K562 (cell line): ENCODE results near the gene SNX9. TPM values are rescaled to one million over a fixed set of nuclear protein-coding genes. Genes with fewer than 3 reads are reported as not detected.

Experiments
- ATAC-seq: fragments of 200-7000 bp; cut with Tn5 transposase; 3 replicates; pipeline ENCODE4 v1.9.1; 2020; ENCODE audit warnings: moderate library complexity
- BruUV-seq: library from RNA; stranded (reverse); fragments of 400-500 nt; replicated peaks from 2 replicates; lab custom pipeline; 2021; lab: Mats Ljungman, UMichigan
- CTCF ChIA-PET: fragments of 300-600 bp; formaldehyde crosslinking; extraction: SDS; loops from one replicate; lab custom pipeline; 2021; ENCODE audit warnings: low intra/inter-chr PET ratio; lab: Yijun Ruan, JAX
- POLR2A ChIA-PET: fragments of 300-600, 350-650 bp; sonication (Branson Sonifier 250); formaldehyde crosslinking; extraction: SDS; loops from one replicate; lab custom pipeline; 2021; ENCODE audit warnings: antibody characterized with exemption, inconsistent platforms; lab: Yijun Ruan, JAX
- DNase-seq, 4 experiments: peaks; one replicate each; pipeline versions ENCODE4 v3.0.0 to v3.0.0-alpha.2; 2011 to 2018; ENCODE audit warnings: low spot score in 3 of 4, mixed read lengths in 3 of 4; ENCODE audit errors: extremely low read depth in 1 of 4
- FAIRE-seq: peaks from 2 replicates; lab custom pipeline; 2011; peaks lifted over from hg19 to GRCh38; lab: Jason Lieb, UNC
- H2AFZ ChIP-seq: 2 replicates; pipeline ENCODE4 v1.6.0; 2011; ENCODE audit warnings: low read depth, low read length, control low read depth, inconsistent platforms
- H3K27ac ChIP-seq: fragments of 200-600 bp; 3 replicates; pipeline ENCODE4 v1.8.0; 2011; ENCODE audit warnings: low read depth, mild to moderate bottlenecking, control low read depth, inconsistent platforms, low read length, moderate library complexity, mixed read lengths; ENCODE audit errors: extremely low read depth
- H3K27me3 ChIP-seq, 2 experiments: fragments of 300-600 bp in 1 of 2; 2 replicates in 1 of 2; 3 replicates in 1 of 2; pipeline versions ENCODE4 v1.6.0 to v1.8.0; 2011; ENCODE audit warnings: inconsistent platforms in 2 of 2, low read length in 2 of 2, mild to moderate bottlenecking in 1 of 2, mixed read lengths in 1 of 2, moderate library complexity in 1 of 2; ENCODE audit not compliant: control insufficient read depth in 2 of 2, insufficient read depth in 2 of 2
- H3K36me3 ChIP-seq: fragments of 300-600 bp; 3 replicates; pipeline ENCODE4 v1.8.0; 2011; ENCODE audit warnings: mild to moderate bottlenecking, low read length, inconsistent platforms; ENCODE audit not compliant: control insufficient read depth, insufficient read depth
- H3K4me1 ChIP-seq, 2 experiments: fragments of 200-600 bp in 1 of 2; replicated peaks in 1 of 2; 2 replicates in 1 of 2; 3 replicates in 1 of 2; pipeline versions ENCODE4 v1.5.1 to v1.8.0; 2011; ENCODE audit warnings: inconsistent platforms in 2 of 2, low read length in 2 of 2, mild to moderate bottlenecking in 1 of 2, mixed read lengths in 1 of 2, moderate library complexity in 1 of 2; ENCODE audit not compliant: control insufficient read depth in 2 of 2, insufficient read depth in 2 of 2
- H3K4me2 ChIP-seq: 2 replicates; pipeline ENCODE4 v1.6.1; 2011; ENCODE audit warnings: low read length, control low read depth, inconsistent platforms, mixed read lengths; ENCODE audit not compliant: insufficient read depth
- H3K4me3 ChIP-seq: fragments of 200-600 bp; sonication (generic), shearing (Covaris generic); 2 replicates; pipeline ENCODE4 v1.5.1; 2016; ENCODE audit warnings: control low read depth, inconsistent platforms
- H3K79me2 ChIP-seq: fragments of 200-600 bp; 3 replicates; pipeline ENCODE4 v1.8.0; 2011; ENCODE audit warnings: low read length, inconsistent platforms; ENCODE audit not compliant: control insufficient read depth, insufficient read depth
- H3K9ac ChIP-seq, 2 experiments: 2 replicates each; pipeline versions ENCODE4 v1.6.0 to v1.6.1; 2011; ENCODE audit warnings: low read depth in 2 of 2, low read length in 2 of 2, control low read depth in 1 of 2, inconsistent platforms in 1 of 2, mild to moderate bottlenecking in 1 of 2, mixed read lengths in 1 of 2; ENCODE audit not compliant: insufficient read depth in 1 of 2
- H3K9me1 ChIP-seq: one replicate; pipeline ENCODE4 v1.6.0; 2011; ENCODE audit warnings: inconsistent platforms, mild to moderate bottlenecking, low read length, moderate library complexity; ENCODE audit not compliant: control insufficient read depth, insufficient read depth
- H3K9me3 ChIP-seq: replicated peaks from 2 replicates; pipeline ENCODE4 v1.5.1; 2011; ENCODE audit warnings: low read depth, low read length, inconsistent platforms; ENCODE audit not compliant: control insufficient read depth, insufficient read depth
- H4K20me1 ChIP-seq: replicated peaks from 2 replicates; pipeline ENCODE4 v1.6.1; 2011; ENCODE audit warnings: low read length, inconsistent platforms, mixed read lengths; ENCODE audit not compliant: control insufficient read depth, insufficient read depth
- KDM4B ChIP-seq, 2 experiments: fragments of 450-650 bp in 1 of 2; sonication (generic) in 1 of 2; IDR thresholded peaks; 2 replicates each; pipeline ENCODE4 v1.6.1; 2016 to 2017; ENCODE audit warnings: borderline replicate concordance in 2 of 2, antibody characterized with exemption in 1 of 2, low read depth in 1 of 2, mild to moderate bottlenecking in 1 of 2
- MITF ChIP-seq: IDR thresholded peaks from 2 replicates; pipeline ENCODE4 v1.6.1; 2014; ENCODE audit warnings: antibody characterized with exemption
- NR2F6 ChIP-seq: fragments of 450-650 bp; formaldehyde crosslinking; IDR thresholded peaks from 2 replicates; pipeline ENCODE4 v1.4.0; 2020; ENCODE audit warnings: mild to moderate bottlenecking
- POLR2G ChIP-seq: fragments of 200-400 bp; formaldehyde crosslinking; IDR thresholded peaks from 2 replicates; pipeline ENCODE4 v1.6.1; 2017; ENCODE audit warnings: low read depth, mild to moderate bottlenecking, antibody characterized with exemption, low read length, moderate library complexity
- RBM22 ChIP-seq: fragments of 200-400 bp; formaldehyde crosslinking; IDR thresholded peaks from 2 replicates; pipeline ENCODE4 v1.6.1; 2018; ENCODE audit warnings: low read length, low read depth; ENCODE audit not compliant: poor library complexity, severe bottlenecking
- RFX5 ChIP-seq: IDR thresholded peaks from 2 replicates; pipeline ENCODE4 v1.6.1; 2011; ENCODE audit warnings: low read depth, mild to moderate bottlenecking, improper control_type of control experiment, low read length
- TARDBP ChIP-seq: fragments of 450-650 bp; IDR thresholded peaks from 2 replicates; pipeline ENCODE4 v1.6.1; 2016
- THAP7 ChIP-seq: fragments of 250-450 bp; sonication (Bioruptor Pico); IDR thresholded peaks from 2 replicates; pipeline ENCODE4 v1.5.0; 2021
- THRB ChIP-seq: fragments of 450-650 bp; formaldehyde crosslinking; conservative IDR thresholded peaks from 2 replicates; pipeline ENCODE4 v1.4.0; 2022; ENCODE audit warnings: mild to moderate bottlenecking, missing genetic modification characterization
- WHSC1 ChIP-seq: IDR thresholded peaks from one replicate; pipeline ENCODE4 v1.6.1; 2012; ENCODE audit warnings: low read length, control low read depth, inconsistent platforms
- ZC3H8 ChIP-seq: fragments of 450-650 bp; IDR thresholded peaks from 2 replicates; pipeline ENCODE4 v1.6.1; 2017
- ZNF398 ChIP-seq: fragments of 250-450 bp; sonication (Bioruptor Pico); IDR thresholded peaks from 2 replicates; pipeline ENCODE4 v1.8.0; 2021; ENCODE audit warnings: moderate library complexity, mild to moderate bottlenecking, inconsistent platforms
- ZNF57 ChIP-seq: fragments of 450-650 bp; formaldehyde crosslinking; IDR thresholded peaks from 2 replicates; pipeline ENCODE4 v1.4.0; 2020; ENCODE audit warnings: mild to moderate bottlenecking, moderate library complexity
- WGBS: fragments of 100-300 bp; shearing (Covaris generic); methylation state at CpG from one replicate; pipeline ENCODE4 v1.1.6; 2016; ENCODE audit warnings: low coverage, mixed read lengths; ENCODE audit not compliant: insufficient coverage; ENCODE audit errors: missing lambda C conversion rate; 5-methylcytosine and 5-hydroxymethylcytosine counted together
- in situ Hi-C: fragments of 300-500 bp; cut with MboI; formaldehyde crosslinking; loops from 4 replicates; pipeline ENCODE4 v1.15.0; 2018; ENCODE audit warnings: inconsistent platforms, mixed read lengths
- intact Hi-C: fragments of 100-400 bp; cut with micrococcal nuclease; formaldehyde crosslinking; loops from 2 replicates; pipeline ENCODE4 v1.14.2; 2022
- polyA plus RNA-seq, 8 experiments: library from polyadenylated mRNA; depleted of rRNA in 4 of 8; stranded (reverse) in 5 of 8; unstranded in 3 of 8; fragments of >200 nt; fragmentation: Nextera tagmentation in 2 of 8; fragmentation: Illumina TruSeq in 1 of 8; extraction: Ambion mirVana in 2 of 8; extraction: Trizol in 1 of 8; gene quantifications; 2 replicates each; pipeline versions ENCODE4 v1.2.1 to v1.2.3, GENCODE V29; 2011 to 2014; ENCODE audit warnings: inconsistent platforms in 1 of 8, missing spikeins in 1 of 8
- total RNA-seq, 7 experiments: library from RNA; depleted of rRNA in 6 of 7; stranded (reverse); fragments of >200 nt in 6 of 7; fragmentation: Illumina TruSeq in 2 of 7; extraction: Trizol in 2 of 7; gene quantifications; 2 replicates each; pipeline versions ENCODE4 v1.2.1 to v1.2.3, GENCODE V29; 2011 to 2021; ENCODE audit warnings: low replicate concordance in 1 of 7

The SNX9 gene
- total and polyA plus RNA-seq, 9 of the 15 experiments (the other 6 are each of a cell fraction or from before 2014, with no cell fraction given) = 6.0 to 81.7 (median 57.1) TPM

GRCh38 chr6:157943249-157943963 is 120.4 kb downstream of the SNX9 start:
- no peak overlapping the region for H3K27ac ChIP-seq
- H3K9me3 ChIP-seq = no peaks in the 10 kb centered on the region
- H3K9me1 ChIP-seq = no peaks in the 10 kb centered on the region
- DNase-seq (no peak), FAIRE-seq (no peak), ATAC-seq (no peak)
- CTCF ChIA-PET = no interaction called here
- no peaks in the 10 kb centered on the region for H3K27me3 ChIP-seq
- no peak overlapping the region for H3K4me3 ChIP-seq
- no TSS peak for BruUV-seq
- WGBS = 92% methylated on average over 15 of the region's 16 CpGs
- in situ Hi-C loops (no loop called here), intact Hi-C loops (loop anchor here (10.0 kb wide), 1 partner anchor 629 kb away; no protein-coding TSS in a partner anchor)
- no peak overlapping the region for H3K9ac ChIP-seq
- no peaks in the 10 kb centered on the region for H3K79me2 ChIP-seq
- peaks cover 0 to 6% of the 10 kb centered on the region in 2 experiments; a peak in 3 of 5 replicates for H3K4me1 ChIP-seq
- no peak overlapping the region for H2AFZ ChIP-seq
- TF ChIP-seq TARDBP = no peak
- no peak for TF ChIP-seq MITF
- no peak for TF ChIP-seq THAP7 (CRISPR knock-in tag)
- peak; percentile 48; the same call in 1 of the 2 replicates for TF ChIP-seq POLR2G
- TF ChIP-seq THRB (CRISPR knock-in tag) = no peak
- no peak for TF ChIP-seq ZC3H8
- TF ChIP-seq ZNF398 (CRISPR knock-in tag) = no peak
- no peak for TF ChIP-seq ZNF57 (CRISPR knock-in tag)
- TF ChIP-seq NR2F6 (CRISPR knock-in tag) = no peak
- no peak for TF ChIP-seq KDM4B (IDR thresholded peaks at IDR 0.05; ENCODE audit: borderline replicate concordance in 2 of 2, low read depth in 1 of 2)
- TF ChIP-seq RFX5 = no peak
- peak; percentile 89 for TF ChIP-seq RBM22
- TF ChIP-seq WHSC1 = no peak
- no peak overlapping the region for H3K4me2 ChIP-seq
- POLR2A ChIA-PET = interaction anchor here (0.6 kb wide), 1 partner anchor 137 kb away, joined by 3 read pairs; no protein-coding TSS in a partner anchor
- no peaks in the 10 kb centered on the region for H4K20me1 ChIP-seq
- H3K36me3 ChIP-seq = peaks cover 77% of the 10 kb centered on the region
